ENCODE data around the gene EYS.

Gene EYS

GRCh38 chr6:64238071-64238470, 1469.0 kb downstream of the EYS start:
- no peak for DNase-seq (ENCODE audit: low spot score)

- no peak for DNase-seq (ENCODE audit: low spot score)
Observed at GRCh38 chr6:64233746-64234145, 1473.3 kb downstream of the EYS start.

GRCh38 chr6:64231928-64232327, 1475.1 kb downstream of the EYS start:
- no peak for DNase-seq (ENCODE audit: low spot score)

- no peak for DNase-seq (ENCODE audit: low spot score)
Observed at GRCh38 chr6:64230530-64230929, 1476.5 kb downstream of the EYS start.

- no peak for DNase-seq (ENCODE audit: low spot score)
Observed at GRCh38 chr6:64227863-64228262, 1479.2 kb downstream of the EYS start.

GRCh38 chr6:64225503-64225902, 1481.5 kb downstream of the EYS start:
- no peak for DNase-seq (ENCODE audit: low spot score)

GRCh38 chr6:64224819-64225218, 1482.2 kb downstream of the EYS start:
- DNase-seq (ENCODE audit: low spot score) = no peak

- no peak for DNase-seq (ENCODE audit: low spot score)
Observed at GRCh38 chr6:64221776-64222175, 1485.2 kb downstream of the EYS start.

GRCh38 chr6:64220801-64221200, 1486.2 kb downstream of the EYS start:
- no peak for DNase-seq (ENCODE audit: low spot score)

- no peak for DNase-seq (ENCODE audit: low spot score)
Observed at GRCh38 chr6:64217721-64218620, 1489.1 kb downstream of the EYS start.

- DNase-seq (ENCODE audit: low spot score) = no peak
Observed at GRCh38 chr6:64214373-64214772, 1492.7 kb downstream of the EYS start.

- no peak for DNase-seq (ENCODE audit: low spot score)
Observed at GRCh38 chr6:64213697-64214096, 1493.3 kb downstream of the EYS start.

- no peak for DNase-seq (ENCODE audit: low spot score)
Observed at GRCh38 chr6:64197246-64197645, 1509.8 kb downstream of the EYS start.

GRCh38 chr6:64186592-64186991, 1520.4 kb downstream of the EYS start:
- DNase-seq (ENCODE audit: low spot score) = no peak

- DNase-seq (ENCODE audit: low spot score) = no peak
Observed at GRCh38 chr6:64185621-64186020, 1521.4 kb downstream of the EYS start.

GRCh38 chr6:64175296-64175695, 1531.7 kb downstream of the EYS start:
- no peak for DNase-seq (ENCODE audit: low spot score)

GRCh38 chr6:64170316-64170715, 1536.7 kb downstream of the EYS start:
- DNase-seq (ENCODE audit: low spot score) = no peak

- no peak for DNase-seq (ENCODE audit: low spot score)
Observed at GRCh38 chr6:64160486-64160885, 1546.5 kb downstream of the EYS start.

GRCh38 chr6:64155063-64155462, 1552.0 kb downstream of the EYS start:
- no peak for DNase-seq (ENCODE audit: low spot score)

GRCh38 chr6:64146876-64147275, 1560.2 kb downstream of the EYS start:
- no peak for DNase-seq (ENCODE audit: low spot score)

- DNase-seq (ENCODE audit: low spot score) = no peak
Observed at GRCh38 chr6:64146094-64146493, 1560.9 kb downstream of the EYS start.

- DNase-seq (ENCODE audit: low spot score) = no peak
Observed at GRCh38 chr6:64145658-64146057, 1561.4 kb downstream of the EYS start.

- no peak for DNase-seq (ENCODE audit: low spot score)
Observed at GRCh38 chr6:64143101-64143500, 1563.9 kb downstream of the EYS start.

GRCh38 chr6:64141680-64142079, 1565.3 kb downstream of the EYS start:
- no peak for DNase-seq (ENCODE audit: low spot score)

Data from germinal center (tissue), 1 donor.